A549 (cell line): ENCODE results near the gene CD274. TPM values are rescaled to one million over a fixed set of nuclear protein-coding genes. Genes with fewer than 3 reads are reported as not detected.

Experiments
- ATAC-seq, 2 experiments: fragments of 200-7000 bp in 1 of 2; fragments of >200 bp in 1 of 2; cut with Nextera tagmentation in 1 of 2; cut with Tn5 transposase in 1 of 2; 3 replicates each; pipeline versions ENCODE4 v1.8.0 to v1.9.1; 2018 to 2020; ENCODE audit warnings: mild to moderate bottlenecking in 1 of 2, moderate library complexity in 1 of 2
- CTCF ChIA-PET: fragments of 300-600 bp; sonication (Branson Sonifier 250); formaldehyde crosslinking; extraction: SDS; loops from one replicate; lab custom pipeline; 2021; ENCODE audit warnings: antibody characterized with exemption, inconsistent platforms; lab: Yijun Ruan, JAX
- POLR2A ChIA-PET: fragments of 350-600 bp; formaldehyde crosslinking; extraction: SDS; loops from one replicate; lab custom pipeline; 2021; ENCODE audit warnings: antibody characterized with exemption, inconsistent platforms; lab: Yijun Ruan, JAX
- DNase-seq, 2 experiments: peaks; one replicate each; pipeline versions ENCODE4 v3.0.0 to v3.0.0-alpha.2; 2011 to 2016; ENCODE audit warnings: low read depth in 1 of 2, low spot score in 1 of 2
- FAIRE-seq: peaks from 2 replicates; lab custom pipeline; 2011; peaks lifted over from hg19 to GRCh38; lab: Jason Lieb, UNC
- H3K27ac ChIP-seq, 2 experiments: fragments of >200 bp; sonication (Bioruptor Twin); formaldehyde crosslinking; 3 replicates each; pipeline ENCODE4 v1.5.1; 2016 to 2017
- H3K4me1 ChIP-seq: fragments of >200 bp; sonication (Bioruptor Twin); formaldehyde crosslinking; 3 replicates; pipeline ENCODE4 v1.6.1; 2016
- H3K4me2 ChIP-seq: fragments of >200 bp; sonication (Bioruptor Twin); formaldehyde crosslinking; 3 replicates; pipeline ENCODE4 v1.6.1; 2016
- H3K4me3 ChIP-seq: fragments of >200 bp; sonication (Bioruptor Twin); formaldehyde crosslinking; 3 replicates; pipeline ENCODE4 v1.5.1; 2016
- H3K9me3 ChIP-seq: fragments of >200 bp; sonication (Bioruptor Twin); formaldehyde crosslinking; 3 replicates; pipeline ENCODE4 v1.6.1; 2016
- BHLHE40 ChIP-seq: IDR thresholded peaks from 2 replicates; pipeline ENCODE4 v1.6.1; 2012; ENCODE audit warnings: low read depth, low read length, inconsistent platforms
- CHD2 ChIP-seq: fragments of 150-350 bp; IDR thresholded peaks from 2 replicates; pipeline ENCODE4 v1.6.1; 2014; ENCODE audit warnings: low read length; ENCODE audit not compliant: partially characterized antibody
- EHF ChIP-seq: fragments of 250-450 bp; sonication (Bioruptor Pico); IDR thresholded peaks from 2 replicates; pipeline ENCODE4 v1.5.0; 2020; ENCODE audit warnings: mild to moderate bottlenecking
- EP300 ChIP-seq, 2 experiments: fragments of >200 bp; sonication (Bioruptor Twin); formaldehyde crosslinking; IDR thresholded peaks; 2 replicates in 1 of 2; 3 replicates in 1 of 2; pipeline ENCODE4 v1.6.1; 2016 to 2017
- ESRRA ChIP-seq: fragments of 150-350 bp; IDR thresholded peaks from 2 replicates; pipeline ENCODE4 v1.6.1; 2014; ENCODE audit warnings: mild to moderate bottlenecking, low read length, borderline replicate concordance
- FOSB ChIP-seq: fragments of 250-450 bp; sonication (Bioruptor Pico); IDR thresholded peaks from 2 replicates; pipeline ENCODE4 v1.5.0; 2020; ENCODE audit warnings: mild to moderate bottlenecking, moderate library complexity
- FOXS1 ChIP-seq: fragments of 250-450 bp; sonication (Bioruptor Pico); IDR thresholded peaks from 2 replicates; pipeline ENCODE4 v1.5.0; 2020; ENCODE audit warnings: mild to moderate bottlenecking, moderate library complexity
- GATA3 ChIP-seq: IDR thresholded peaks from 2 replicates; pipeline ENCODE4 v1.6.1; 2012; ENCODE audit warnings: borderline replicate concordance
- HDAC2 ChIP-seq: fragments of 200-600 bp; sonication (generic); IDR thresholded peaks from 2 replicates; pipeline ENCODE4 v1.6.1; 2016
- HOXA7 ChIP-seq: fragments of 250-450 bp; sonication (Bioruptor Pico); IDR thresholded peaks from 2 replicates; pipeline ENCODE4 v1.5.0; 2020; ENCODE audit warnings: mild to moderate bottlenecking, moderate library complexity
- HOXB13 ChIP-seq: fragments of 250-450 bp; sonication (Bioruptor Pico); IDR thresholded peaks from 2 replicates; pipeline ENCODE4 v1.5.0; 2020; ENCODE audit warnings: low read depth, mild to moderate bottlenecking, moderate library complexity
- JUNB ChIP-seq: fragments of >200 bp; sonication (Bioruptor Twin); formaldehyde crosslinking; IDR thresholded peaks from 2 replicates; pipeline ENCODE4 v1.6.1; 2016
- KDM5A ChIP-seq: fragments of 200-600 bp; sonication (generic); IDR thresholded peaks from 2 replicates; pipeline ENCODE4 v1.6.1; 2016; ENCODE audit warnings: antibody characterized with exemption, mild to moderate bottlenecking
- MAZ ChIP-seq: fragments of 150-350 bp; IDR thresholded peaks from 2 replicates; pipeline ENCODE4 v1.6.1; 2014; ENCODE audit warnings: antibody characterized with exemption, low read depth, low read length, borderline replicate concordance
- MYC ChIP-seq: IDR thresholded peaks from 2 replicates; pipeline ENCODE4 v1.6.1; 2012; ENCODE audit warnings: mild to moderate bottlenecking, inconsistent platforms, low read length, improper control_type of control experiment, borderline replicate concordance
- NPAS2 ChIP-seq: fragments of 250-450 bp; sonication (Bioruptor Pico); IDR thresholded peaks from 2 replicates; pipeline ENCODE4 v1.8.0; 2022; ENCODE audit warnings: mild to moderate bottlenecking, moderate library complexity, borderline replicate concordance
- NR3C1 ChIP-seq: fragments of >200 bp; sonication (Bioruptor Twin); formaldehyde crosslinking; IDR thresholded peaks from 3 replicates; pipeline ENCODE4 v1.6.1; 2017
- PHF8 ChIP-seq: fragments of 200-600 bp; sonication (generic); IDR thresholded peaks from 2 replicates; pipeline ENCODE4 v1.6.1; 2016; ENCODE audit warnings: low read depth, mild to moderate bottlenecking, antibody characterized with exemption, moderate library complexity, borderline replicate concordance
- POLR2A ChIP-seq: IDR thresholded peaks from 2 replicates; pipeline ENCODE4 v1.6.1; 2012; ENCODE audit warnings: mild to moderate bottlenecking, low read length
- POLR2AphosphoS2 ChIP-seq: conservative IDR thresholded peaks from 2 replicates; pipeline ENCODE4 v1.6.1; 2012; ENCODE audit warnings: low read length, improper control_type of control experiment, inconsistent platforms
- RAD21 ChIP-seq, 2 experiments: fragments of >200 bp in 1 of 2; sonication (Bioruptor Twin) in 1 of 2; formaldehyde crosslinking in 1 of 2; IDR thresholded peaks in 1 of 2; conservative IDR thresholded peaks in 1 of 2; 2 replicates in 1 of 2; 3 replicates in 1 of 2; pipeline ENCODE4 v1.6.1; 2012 to 2018; ENCODE audit warnings: inconsistent platforms in 1 of 2
- RARB ChIP-seq: fragments of 250-450 bp; sonication (Bioruptor Pico); IDR thresholded peaks from 2 replicates; pipeline ENCODE4 v1.8.0; 2021; ENCODE audit warnings: mild to moderate bottlenecking, moderate library complexity
- RCOR1 ChIP-seq: fragments of 150-350 bp; IDR thresholded peaks from 2 replicates; pipeline ENCODE4 v1.6.1; 2014; ENCODE audit warnings: antibody characterized with exemption, low read length, low read depth
- SMC3 ChIP-seq: fragments of >200 bp; sonication (Bioruptor Twin); formaldehyde crosslinking; IDR thresholded peaks from 3 replicates; pipeline ENCODE4 v1.6.1; 2018; ENCODE audit warnings: inconsistent platforms
- SREBF2 ChIP-seq: fragments of 450-650 bp; IDR thresholded peaks from 2 replicates; pipeline ENCODE4 v1.6.1; 2014; ENCODE audit warnings: mild to moderate bottlenecking, moderate library complexity
- TFCP2L1 ChIP-seq: fragments of 250-450 bp; sonication (Bioruptor Pico); IDR thresholded peaks from 2 replicates; pipeline ENCODE4 v1.5.0; 2021; ENCODE audit warnings: mild to moderate bottlenecking
- ZC3H11A ChIP-seq: fragments of 450-650 bp; IDR thresholded peaks from 2 replicates; pipeline ENCODE4 v1.6.1; 2014; ENCODE audit warnings: antibody characterized with exemption, mild to moderate bottlenecking
- ZNF302 ChIP-seq: fragments of 250-450 bp; sonication (Bioruptor Pico); IDR thresholded peaks from 2 replicates; pipeline ENCODE4 v1.9.0; 2021; ENCODE audit warnings: inconsistent platforms, mild to moderate bottlenecking, moderate library complexity
- WGBS: methylation state at CpG from one replicate; pipeline ENCODE4 v1.1.6; 2017; ENCODE audit errors: missing lambda C conversion rate; 5-methylcytosine and 5-hydroxymethylcytosine counted together
- polyA plus RNA-seq, 4 experiments: library from polyadenylated mRNA; depleted of rRNA in 3 of 4; stranded (reverse); fragments of >200 nt; fragmentation: RNase III in 1 of 4; extraction: RNeasy Plus Mini Kit Qiagen cat#74134 plus additional on column Dnase treatment in 1 of 4; gene quantifications; 2 replicates in 3 of 4; 3 replicates in 1 of 4; pipeline ENCODE4 v1.2.3, GENCODE V29; 2011 to 2017
- TF ChIP-seq, protein P1 (sequence below): fragments of 450-650 bp; IDR thresholded peaks from 2 replicates; pipeline ENCODE4 v1.6.1; 2014; ENCODE audit warnings: antibody characterized with exemption
- TF ChIP-seq, protein P2 (sequence below): fragments of 150-350 bp; IDR thresholded peaks from 2 replicates; pipeline ENCODE4 v1.6.1; 2014; ENCODE audit warnings: low read depth, mild to moderate bottlenecking, low read length
- TF ChIP-seq, protein P3 (sequence below): fragments of 250-450 bp; sonication (Bioruptor Pico); IDR thresholded peaks from 2 replicates; pipeline ENCODE4 v1.5.0; 2021; ENCODE audit warnings: mild to moderate bottlenecking, moderate library complexity, borderline replicate concordance
- TF ChIP-seq, protein P4 (sequence below): IDR thresholded peaks from 2 replicates; pipeline ENCODE4 v1.6.1; 2012

CD274 gene
- polyA plus RNA-seq, 2 of the 4 experiments (the other 2 are of a cell fraction), result 3.4 to 6.8 TPM

DNA sequence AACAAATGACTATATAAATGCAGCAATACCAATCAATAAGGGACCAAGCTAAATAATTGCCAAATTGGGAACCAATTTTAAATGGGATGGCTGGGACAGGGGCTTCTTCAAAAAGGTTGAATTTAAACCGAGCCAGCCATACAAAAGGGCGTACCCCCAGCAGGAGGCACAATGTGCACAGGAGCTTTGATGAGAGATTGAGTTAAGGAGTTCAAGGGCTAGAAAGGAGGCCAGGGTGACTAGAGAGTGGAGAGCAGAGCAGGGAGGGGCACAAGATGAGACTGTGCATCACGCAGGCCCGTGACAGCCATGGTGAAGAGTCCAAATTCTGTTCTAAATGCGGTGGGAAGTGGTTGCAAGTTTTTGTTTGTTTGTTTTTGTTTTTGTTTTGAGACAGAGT is 36.6 kb downstream of the CD274 start (continued):
- TF ChIP-seq GATA3, result no peak
- no peak for TF ChIP-seq ZNF302
- no peak for TF ChIP-seq NPAS2 (CRISPR knock-in tag)
- no peak for TF ChIP-seq MAZ

DNA sequence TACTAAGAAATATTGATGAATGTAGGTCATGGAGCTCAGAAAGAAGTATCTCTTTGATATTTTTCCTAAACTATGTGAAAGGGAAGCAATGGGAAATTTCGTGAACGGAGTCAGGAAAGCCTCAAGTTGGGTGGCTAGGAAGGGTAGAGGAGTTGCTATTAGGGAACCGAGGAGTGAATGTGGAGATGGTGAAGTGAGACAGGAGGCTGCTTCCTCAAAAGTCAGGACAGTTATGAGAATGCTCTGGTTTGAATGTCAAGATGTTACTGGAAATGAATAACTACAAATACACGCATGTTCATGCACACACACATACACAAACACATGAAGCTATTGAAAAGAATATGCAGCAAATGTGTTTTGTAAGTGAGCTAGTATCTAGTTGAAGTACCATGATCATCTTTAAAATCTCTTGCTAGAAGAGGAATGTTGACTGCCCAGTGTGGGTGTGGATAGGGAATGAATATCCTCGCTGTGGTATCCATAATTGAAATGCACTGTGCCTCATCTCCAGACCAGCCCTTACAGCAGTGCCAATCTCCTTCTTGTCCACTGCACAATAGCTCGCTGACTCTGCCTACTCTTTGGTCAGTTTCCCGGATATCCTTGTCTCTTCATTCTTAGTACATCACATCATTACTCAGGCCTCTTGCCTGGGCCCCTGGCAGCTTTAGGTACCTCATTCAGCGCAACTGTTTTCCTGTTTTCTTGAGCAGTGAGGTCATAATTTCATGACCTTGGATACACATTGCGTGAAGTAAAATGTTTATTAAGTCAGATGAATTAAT is 38.1 kb downstream of the CD274 start:
- DNase-seq (no peak), FAIRE-seq (no peak), ATAC-seq (no peak)
- no peak overlapping the region for H3K27ac ChIP-seq
- no peak for TF ChIP-seq POLR2A
- TF ChIP-seq CHD2, result no peak
- TF ChIP-seq BHLHE40, result no peak
- no peak for TF ChIP-seq RARB (CRISPR knock-in tag)
- no peak for TF ChIP-seq NPAS2 (CRISPR knock-in tag)
- TF ChIP-seq, protein P1, sequence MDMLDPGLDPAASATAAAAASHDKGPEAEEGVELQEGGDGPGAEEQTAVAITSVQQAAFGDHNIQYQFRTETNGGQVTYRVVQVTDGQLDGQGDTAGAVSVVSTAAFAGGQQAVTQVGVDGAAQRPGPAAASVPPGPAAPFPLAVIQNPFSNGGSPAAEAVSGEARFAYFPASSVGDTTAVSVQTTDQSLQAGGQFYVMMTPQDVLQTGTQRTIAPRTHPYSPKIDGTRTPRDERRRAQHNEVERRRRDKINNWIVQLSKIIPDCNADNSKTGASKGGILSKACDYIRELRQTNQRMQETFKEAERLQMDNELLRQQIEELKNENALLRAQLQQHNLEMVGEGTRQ, result no peak
- TF ChIP-seq ESRRA, result no peak
- TF ChIP-seq HOXB13, result no peak
- TF ChIP-seq, protein P2, sequence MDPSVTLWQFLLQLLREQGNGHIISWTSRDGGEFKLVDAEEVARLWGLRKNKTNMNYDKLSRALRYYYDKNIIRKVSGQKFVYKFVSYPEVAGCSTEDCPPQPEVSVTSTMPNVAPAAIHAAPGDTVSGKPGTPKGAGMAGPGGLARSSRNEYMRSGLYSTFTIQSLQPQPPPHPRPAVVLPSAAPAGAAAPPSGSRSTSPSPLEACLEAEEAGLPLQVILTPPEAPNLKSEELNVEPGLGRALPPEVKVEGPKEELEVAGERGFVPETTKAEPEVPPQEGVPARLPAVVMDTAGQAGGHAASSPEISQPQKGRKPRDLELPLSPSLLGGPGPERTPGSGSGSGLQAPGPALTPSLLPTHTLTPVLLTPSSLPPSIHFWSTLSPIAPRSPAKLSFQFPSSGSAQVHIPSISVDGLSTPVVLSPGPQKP, result no peak
- TF ChIP-seq PHF8, result no peak
- no peak for TF ChIP-seq RCOR1
- TF ChIP-seq MAZ, result no peak
- no peak for TF ChIP-seq EHF (CRISPR knock-in tag)
- no peak for TF ChIP-seq SMC3
- no peak for TF ChIP-seq NR3C1
- TF ChIP-seq HDAC2, result no peak
- no peak for TF ChIP-seq SREBF2
- TF ChIP-seq, protein P3, sequence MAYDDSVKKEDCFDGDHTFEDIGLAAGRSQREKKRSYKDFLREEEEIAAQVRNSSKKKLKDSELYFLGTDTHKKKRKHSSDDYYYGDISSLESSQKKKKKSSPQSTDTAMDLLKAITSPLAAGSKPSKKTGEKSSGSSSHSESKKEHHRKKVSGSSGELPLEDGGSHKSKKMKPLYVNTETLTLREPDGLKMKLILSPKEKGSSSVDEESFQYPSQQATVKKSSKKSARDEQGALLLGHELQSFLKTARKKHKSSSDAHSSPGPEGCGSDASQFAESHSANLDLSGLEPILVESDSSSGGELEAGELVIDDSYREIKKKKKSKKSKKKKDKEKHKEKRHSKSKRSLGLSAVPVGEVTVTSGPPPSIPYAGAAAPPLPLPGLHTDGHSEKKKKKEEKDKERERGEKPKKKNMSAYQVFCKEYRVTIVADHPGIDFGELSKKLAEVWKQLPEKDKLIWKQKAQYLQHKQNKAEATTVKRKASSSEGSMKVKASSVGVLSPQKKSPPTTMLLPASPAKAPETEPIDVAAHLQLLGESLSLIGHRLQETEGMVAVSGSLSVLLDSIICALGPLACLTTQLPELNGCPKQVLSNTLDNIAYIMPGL, result no peak
- 76% methylated on average over 9 of the region's 9 CpGs for WGBS
- POLR2A ChIA-PET, result no interaction called here
- no peaks in the 10 kb centered on the region for H3K9me3 ChIP-seq
- no peak overlapping the region for H3K4me2 ChIP-seq
- peaks cover 10% of the 10 kb centered on the region for H3K4me1 ChIP-seq
- CTCF ChIA-PET, result interaction anchor here (0.5 to 2.0 kb wide), 6 partner anchors 11 to 398 kb away, joined by 3 to 5 read pairs (median 4); partner anchors contain the start of gene CD274
- H3K4me3 ChIP-seq, result no peak overlapping the region

DNA sequence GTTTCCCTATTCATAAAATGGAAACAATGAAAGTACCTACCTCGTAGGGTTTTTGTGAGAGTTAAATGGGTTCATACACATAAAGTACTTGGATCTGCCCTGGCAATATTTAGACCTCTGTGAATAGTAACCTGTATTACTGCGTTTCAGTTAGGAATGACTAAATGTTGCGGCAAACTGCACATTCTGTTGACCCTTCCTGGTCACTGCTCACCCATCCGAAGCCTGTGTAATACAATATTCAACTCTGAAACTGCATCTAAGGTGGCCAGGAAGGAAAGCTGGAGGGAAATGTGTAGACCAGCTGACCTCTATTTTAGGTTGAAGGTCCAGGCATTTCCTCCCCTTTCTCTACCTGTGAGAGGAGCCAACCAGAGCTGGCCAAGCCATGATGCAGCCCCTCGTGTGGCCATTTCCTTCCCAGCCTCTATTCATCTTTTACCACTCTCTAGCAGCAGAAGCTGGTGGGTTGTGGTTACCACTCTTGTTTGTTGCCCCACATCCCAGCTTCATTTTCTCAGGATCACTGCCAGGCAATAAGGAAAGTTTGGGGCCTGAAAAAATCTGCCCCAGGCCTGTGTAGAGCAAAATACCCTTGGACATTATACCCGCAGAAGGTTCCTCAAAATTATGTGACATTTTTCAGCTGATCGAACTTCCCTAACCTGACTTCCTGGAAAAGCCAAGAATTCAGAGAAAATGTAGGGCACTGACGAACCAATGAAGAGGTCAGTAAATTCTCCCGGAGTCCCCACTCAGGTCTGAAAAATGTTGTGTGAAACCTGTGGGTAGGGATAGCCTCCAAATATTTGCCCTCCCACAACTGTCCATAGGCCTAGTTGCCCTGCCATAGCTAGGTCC is 39.5 kb downstream of the CD274 start:
- Histone ChIP-seq H3K9me3 (no peaks in the 10 kb centered on the region), H3K4me2 (no peak overlapping the region), H3K4me1 (peaks cover 19% of the 10 kb centered on the region), H3K27ac (no peak overlapping the region), H3K4me3 (no peak overlapping the region)
- POLR2A ChIA-PET, result no interaction called here
- 78% methylated on average over 9 of the region's 9 CpGs for WGBS
- CTCF ChIA-PET, result interaction anchor here (1.0 to 1.8 kb wide), 4 partner anchors 13 to 39 kb away, joined by 3 to 5 read pairs (median 5); partner anchors contain the start of gene CD274
- no peak for ATAC-seq
- no peak for DNase-seq
- no peak for FAIRE-seq
- TF ChIP-seq, protein P4, sequence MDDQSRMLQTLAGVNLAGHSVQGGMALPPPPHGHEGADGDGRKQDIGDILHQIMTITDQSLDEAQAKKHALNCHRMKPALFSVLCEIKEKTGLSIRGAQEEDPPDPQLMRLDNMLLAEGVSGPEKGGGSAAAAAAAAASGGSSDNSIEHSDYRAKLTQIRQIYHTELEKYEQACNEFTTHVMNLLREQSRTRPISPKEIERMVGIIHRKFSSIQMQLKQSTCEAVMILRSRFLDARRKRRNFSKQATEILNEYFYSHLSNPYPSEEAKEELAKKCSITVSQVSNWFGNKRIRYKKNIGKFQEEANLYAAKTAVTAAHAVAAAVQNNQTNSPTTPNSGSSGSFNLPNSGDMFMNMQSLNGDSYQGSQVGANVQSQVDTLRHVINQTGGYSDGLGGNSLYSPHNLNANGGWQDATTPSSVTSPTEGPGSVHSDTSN, result no peak
- TF ChIP-seq POLR2AphosphoS2 (no peak), NR3C1 (no peak), RAD21 (conservative IDR thresholded peaks at IDR 0.05 in 1 of 2, IDR thresholded peaks at IDR 0.05 in 1 of 2) (no peak), FOSB (CRISPR knock-in tag) (no peak), GATA3 (no peak), KDM5A (no peak), RCOR1 (no peak), HOXA7 (CRISPR knock-in tag) (no peak), JUNB (no peak), EP300 (IDR thresholded peaks at IDR 0.05) (no peak), FOXS1 (CRISPR knock-in tag) (no peak), TFCP2L1 (no peak), MYC (no peak), ZC3H11A (no peak)
